Measurements from ENCODE around the gene JCAD.

Gene JCAD

GRCh38 chr10:30073767-30074060 is 14.3 kb upstream of the JCAD start:
- TF ChIP-seq, protein P1, sequence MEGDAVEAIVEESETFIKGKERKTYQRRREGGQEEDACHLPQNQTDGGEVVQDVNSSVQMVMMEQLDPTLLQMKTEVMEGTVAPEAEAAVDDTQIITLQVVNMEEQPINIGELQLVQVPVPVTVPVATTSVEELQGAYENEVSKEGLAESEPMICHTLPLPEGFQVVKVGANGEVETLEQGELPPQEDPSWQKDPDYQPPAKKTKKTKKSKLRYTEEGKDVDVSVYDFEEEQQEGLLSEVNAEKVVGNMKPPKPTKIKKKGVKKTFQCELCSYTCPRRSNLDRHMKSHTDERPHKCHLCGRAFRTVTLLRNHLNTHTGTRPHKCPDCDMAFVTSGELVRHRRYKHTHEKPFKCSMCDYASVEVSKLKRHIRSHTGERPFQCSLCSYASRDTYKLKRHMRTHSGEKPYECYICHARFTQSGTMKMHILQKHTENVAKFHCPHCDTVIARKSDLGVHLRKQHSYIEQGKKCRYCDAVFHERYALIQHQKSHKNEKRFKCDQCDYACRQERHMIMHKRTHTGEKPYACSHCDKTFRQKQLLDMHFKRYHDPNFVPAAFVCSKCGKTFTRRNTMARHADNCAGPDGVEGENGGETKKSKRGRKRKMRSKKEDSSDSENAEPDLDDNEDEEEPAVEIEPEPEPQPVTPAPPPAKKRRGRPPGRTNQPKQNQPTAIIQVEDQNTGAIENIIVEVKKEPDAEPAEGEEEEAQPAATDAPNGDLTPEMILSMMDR (IDR thresholded peaks at IDR 0.05; ENCODE audit: insufficient read depth, missing control alignments): no peak
- DNase-seq (ENCODE audit: insufficient read length, low spot score) (no peak), FAIRE-seq (no peak)

DNA sequence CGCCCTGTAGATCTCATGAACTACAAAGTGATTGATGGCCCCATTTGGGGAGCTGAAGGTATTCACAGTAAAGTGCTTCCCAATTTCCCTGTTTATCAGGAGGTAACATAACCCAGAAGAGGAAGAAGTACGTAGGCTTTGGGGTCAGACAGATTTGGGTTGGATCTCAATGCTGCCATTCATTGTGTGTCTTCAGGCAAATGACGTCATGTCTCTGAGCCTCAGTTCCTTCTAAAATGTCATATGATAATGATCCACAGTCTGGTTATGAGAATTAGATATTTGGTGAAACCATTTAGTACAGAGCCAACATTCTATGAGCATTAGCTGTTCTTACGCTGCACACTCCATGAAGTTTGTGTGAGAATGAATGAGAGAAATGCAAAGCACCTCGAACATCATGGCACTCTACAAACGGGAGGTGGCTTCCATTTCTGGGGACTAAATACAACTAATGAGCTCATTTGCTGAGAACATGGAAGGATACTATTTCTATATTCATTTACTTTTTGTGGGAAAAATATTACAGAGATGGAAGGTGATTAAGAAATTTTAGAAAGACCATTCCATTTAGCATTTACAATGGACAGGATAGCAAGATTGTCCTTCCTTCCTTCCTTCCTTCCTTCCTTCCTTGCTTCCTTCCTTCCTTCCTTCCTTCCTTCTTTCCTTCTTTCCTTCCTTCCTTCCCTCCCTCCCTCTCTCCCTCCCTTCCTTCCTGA is 13.8 kb upstream of the JCAD start:
- DNase-seq (ENCODE audit: insufficient read length, low spot score) (no peak), FAIRE-seq (no peak)
- TF ChIP-seq, protein P1 (IDR thresholded peaks at IDR 0.05; ENCODE audit: insufficient read depth, missing control alignments): no peak

DNA sequence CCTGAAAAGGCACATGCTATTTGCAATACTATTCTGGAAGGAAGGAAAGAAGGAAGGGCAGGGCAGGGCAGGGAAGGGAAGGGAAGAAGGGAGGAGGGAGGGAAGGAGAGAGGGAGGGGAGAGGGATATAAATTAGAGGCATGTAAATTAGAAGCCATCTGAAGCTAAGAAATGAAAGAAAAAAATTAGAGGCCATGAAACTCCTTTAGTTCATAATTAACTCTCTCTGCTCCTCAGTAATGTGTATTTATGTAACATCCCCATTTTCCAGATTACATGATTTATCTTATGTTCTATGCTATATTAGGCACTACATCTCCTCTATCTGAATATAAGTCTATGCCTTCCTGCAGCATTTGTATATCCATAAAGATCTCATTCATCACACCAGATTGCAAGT is 12.7 kb upstream of the JCAD start:
- FAIRE-seq (no peak), DNase-seq (ENCODE audit: insufficient read length, low spot score) (no peak)
- TF ChIP-seq, protein P1 (IDR thresholded peaks at IDR 0.05; ENCODE audit: insufficient read depth, missing control alignments): no peak

DNA sequence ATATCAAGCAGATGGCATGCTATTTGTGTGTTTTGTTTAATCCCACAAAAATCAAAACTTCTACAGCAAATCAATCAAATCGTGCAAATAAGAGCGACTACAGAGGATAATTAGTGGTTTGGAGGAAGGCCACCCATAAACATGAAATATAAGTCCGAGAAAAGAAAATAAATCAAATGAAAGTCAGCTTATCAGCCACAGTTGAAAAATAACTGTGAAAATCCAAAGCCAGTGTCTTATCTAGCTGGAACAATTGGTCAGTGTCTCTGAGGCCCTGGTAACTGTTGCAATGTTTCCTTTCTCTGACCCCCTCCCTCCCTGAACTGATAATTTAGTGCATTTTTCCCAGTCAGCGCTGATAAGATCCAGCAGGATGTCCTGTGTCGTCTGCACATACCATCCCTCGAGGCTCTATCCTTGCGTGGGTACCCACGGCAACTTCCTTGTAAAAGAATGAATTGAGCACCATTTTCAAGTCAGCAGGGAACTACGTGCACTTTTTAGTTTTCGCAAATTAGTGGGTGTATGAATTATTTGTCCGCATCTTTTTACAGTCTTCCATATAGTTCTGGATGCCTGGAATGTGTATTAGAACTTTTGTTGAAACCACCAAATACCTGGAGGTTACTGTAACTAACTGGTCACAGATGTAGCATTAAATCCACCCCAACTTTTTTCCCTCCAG is 10.8 kb upstream of the JCAD start:
- no peak for DNase-seq (ENCODE audit: insufficient read length, low spot score)
- no peak for FAIRE-seq
- TF ChIP-seq, protein P1 (IDR thresholded peaks at IDR 0.05; ENCODE audit: insufficient read depth, missing control alignments): no peak

- FAIRE-seq: no peak
- DNase-seq (ENCODE audit: insufficient read length, low spot score): no peak
- TF ChIP-seq, protein P1 (IDR thresholded peaks at IDR 0.05; ENCODE audit: insufficient read depth, missing control alignments): no peak
Observed at GRCh38 chr10:30068492-30069223, 9.3 kb upstream of the JCAD start.

DNA sequence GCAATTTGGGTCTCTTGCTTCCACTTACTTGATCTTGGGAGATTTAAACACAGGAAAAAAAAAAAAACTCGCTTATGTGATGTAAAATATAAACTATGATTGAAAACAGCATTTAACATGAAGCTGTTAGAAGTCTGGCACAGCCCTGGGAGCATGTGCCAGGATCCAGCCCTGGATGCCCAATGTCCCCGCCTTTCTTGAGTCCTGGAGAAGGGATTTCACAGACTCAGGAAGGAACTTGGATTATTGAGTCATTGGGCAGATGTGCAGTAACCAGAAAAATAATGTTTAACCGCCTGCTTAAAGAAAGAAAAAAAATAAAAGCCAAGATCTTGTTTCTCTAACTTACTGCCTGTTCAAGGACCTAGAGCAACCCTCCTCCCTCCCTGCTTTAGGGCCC is 3.7 kb upstream of the JCAD start:
- TF ChIP-seq, protein P1 (IDR thresholded peaks at IDR 0.05; ENCODE audit: insufficient read depth, missing control alignments): no peak
- FAIRE-seq (no peak), DNase-seq (ENCODE audit: insufficient read length, low spot score) (no peak)

DNA sequence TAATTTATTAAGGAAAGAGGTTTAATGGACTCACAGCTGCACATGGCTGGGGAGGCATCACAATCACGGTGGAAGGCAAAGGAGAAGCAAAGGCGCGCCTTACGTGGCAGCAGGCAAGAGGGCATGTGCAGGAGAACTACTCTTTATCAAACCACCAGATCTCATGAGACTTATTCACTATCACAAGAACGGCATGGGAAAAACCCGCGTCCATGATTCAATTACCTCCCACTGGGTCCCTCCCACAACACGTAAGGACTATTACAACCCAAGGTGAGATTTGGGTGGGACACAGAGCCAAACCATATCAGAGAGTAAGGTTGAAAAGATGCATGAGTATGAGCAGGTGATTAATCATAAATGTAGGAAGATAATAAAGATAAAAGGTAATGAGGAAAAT is 3.2 kb upstream of the JCAD start:
- DNase-seq (ENCODE audit: insufficient read length, low spot score) (no peak), FAIRE-seq (no peak)
- TF ChIP-seq, protein P1 (IDR thresholded peaks at IDR 0.05; ENCODE audit: insufficient read depth, missing control alignments): no peak
